HEK293 (cell line): ENCODE data around the gene CD300LG.
A peak's percentile ranks its signal among the peaks of the same experiment; 100 is the strongest.

Experiments
- CTCF ChIA-PET: fragments of 350-600 bp; formaldehyde crosslinking; extraction: SDS; loops from one replicate; lab custom pipeline; 2021; ENCODE audit warnings: antibody characterized with exemption; lab: Yijun Ruan, JAX
- POLR2A ChIA-PET: fragments of 300-600 bp; formaldehyde crosslinking; extraction: SDS; loops from one replicate; lab custom pipeline; 2020; ENCODE audit warnings: antibody characterized with exemption, inconsistent platforms; lab: Yijun Ruan, JAX
- H3K27ac ChIP-seq: fragments of 200-500 bp; sonication (Bioruptor generic); 2 replicates; pipeline ENCODE4 v1.5.1; 2014; ENCODE audit warnings: low read depth, low read length, control low read depth, inconsistent platforms; ENCODE audit errors: extremely low read depth
- H3K36me3 ChIP-seq, 2 experiments: fragments of 200-500 bp in 1 of 2; sonication (Bioruptor generic) in 1 of 2; 1 replicate in 1 of 2; 2 replicates in 1 of 2; pipeline ENCODE4 v1.5.1; 2014 to 2017; ENCODE audit warnings: inconsistent platforms in 2 of 2, low read length in 2 of 2; ENCODE audit not compliant: control insufficient read depth in 2 of 2, insufficient read depth in 1 of 2
- H3K4me1 ChIP-seq: fragments of 200-500 bp; sonication (Bioruptor generic); 2 replicates; pipeline ENCODE4 v1.5.1; 2014; ENCODE audit warnings: mild to moderate bottlenecking, low read length, inconsistent platforms; ENCODE audit not compliant: control insufficient read depth, insufficient read depth
- H3K4me3 ChIP-seq: 2 replicates; pipeline ENCODE4 v1.5.1; 2011; ENCODE audit warnings: low read depth, mild to moderate bottlenecking, control low read depth, low read length, moderate library complexity
- H3K9me3 ChIP-seq: fragments of 200-500 bp; sonication (Bioruptor generic); 2 replicates; pipeline ENCODE4 v1.5.1; 2014; ENCODE audit warnings: low read depth, low read length, inconsistent platforms; ENCODE audit not compliant: control insufficient read depth, insufficient read depth
- EGR2 ChIP-seq: fragments of 450-650 bp; formaldehyde crosslinking; IDR thresholded peaks from 2 replicates; pipeline ENCODE4 v1.5.1; 2016; ENCODE audit warnings: low read depth, missing biosample characterization, missing genetic modification characterization
- ELK4 ChIP-seq: IDR thresholded peaks from 2 replicates; pipeline ENCODE4 v1.6.1; 2011; ENCODE audit warnings: mild to moderate bottlenecking, low read depth, low read length, borderline replicate concordance
- KLF10 ChIP-seq: fragments of 450-650 bp; IDR thresholded peaks from 2 replicates; pipeline ENCODE4 v1.5.1; 2018; ENCODE audit warnings: missing biosample characterization, mild to moderate bottlenecking, missing genetic modification characterization
- KLF17 ChIP-seq: fragments of 450-650 bp; formaldehyde crosslinking; IDR thresholded peaks from 2 replicates; pipeline ENCODE4 v1.5.1; 2016; ENCODE audit warnings: missing biosample characterization, missing genetic modification characterization
- OSR2 ChIP-seq: fragments of 450-650 bp; formaldehyde crosslinking; IDR thresholded peaks from 2 replicates; pipeline ENCODE4 v1.5.1; 2016; ENCODE audit warnings: missing biosample characterization, missing genetic modification characterization
- TSHZ1 ChIP-seq: fragments of 450-650 bp; formaldehyde crosslinking; IDR thresholded peaks from 2 replicates; pipeline ENCODE4 v1.5.1; 2016; ENCODE audit warnings: missing biosample characterization, missing genetic modification characterization, borderline replicate concordance
- YY1 ChIP-seq: fragments of 450-650 bp; formaldehyde crosslinking; IDR thresholded peaks from 2 replicates; pipeline ENCODE4 v1.5.1; 2018; ENCODE audit warnings: missing biosample characterization, missing genetic modification characterization
- ZBTB11 ChIP-seq: fragments of 450-650 bp; formaldehyde crosslinking; conservative IDR thresholded peaks from 2 replicates; pipeline ENCODE4 v1.5.1; 2016; ENCODE audit warnings: low read depth, missing biosample characterization, missing genetic modification characterization
- ZBTB17 ChIP-seq: fragments of 450-650 bp; formaldehyde crosslinking; IDR thresholded peaks from 2 replicates; pipeline ENCODE4 v1.5.1; 2016; ENCODE audit warnings: missing biosample characterization, missing genetic modification characterization
- ZBTB8A ChIP-seq: fragments of 450-650 bp; formaldehyde crosslinking; IDR thresholded peaks from 2 replicates; pipeline ENCODE4 v1.5.1; 2016; ENCODE audit warnings: missing biosample characterization, missing genetic modification characterization
- ZFP41 ChIP-seq: fragments of 450-650 bp; formaldehyde crosslinking; IDR thresholded peaks from 2 replicates; pipeline ENCODE4 v1.5.1; 2016; ENCODE audit warnings: missing biosample characterization, missing genetic modification characterization, borderline replicate concordance
- ZNF223 ChIP-seq: fragments of 450-650 bp; formaldehyde crosslinking; IDR thresholded peaks from 2 replicates; pipeline ENCODE4 v1.5.1; 2016; ENCODE audit warnings: missing biosample characterization, missing genetic modification characterization
- ZNF239 ChIP-seq: fragments of 450-650 bp; formaldehyde crosslinking; IDR thresholded peaks from 2 replicates; pipeline ENCODE4 v1.5.1; 2016; ENCODE audit warnings: missing biosample characterization, missing genetic modification characterization
- ZNF248 ChIP-seq: fragments of 450-650 bp; formaldehyde crosslinking; IDR thresholded peaks from 2 replicates; pipeline ENCODE4 v1.5.1; 2017; ENCODE audit warnings: missing biosample characterization, missing genetic modification characterization
- ZNF416 ChIP-seq: fragments of 450-650 bp; formaldehyde crosslinking; IDR thresholded peaks from 2 replicates; pipeline ENCODE4 v1.5.1; 2016; ENCODE audit warnings: missing biosample characterization, missing genetic modification characterization
- ZNF544 ChIP-seq: fragments of 450-650 bp; formaldehyde crosslinking; IDR thresholded peaks from 2 replicates; pipeline ENCODE4 v1.5.0; 2017; ENCODE audit warnings: missing biosample characterization, missing genetic modification characterization
- ZNF549 ChIP-seq: fragments of 450-650 bp; IDR thresholded peaks from 2 replicates; pipeline ENCODE4 v1.5.1; 2018; ENCODE audit warnings: missing biosample characterization, missing genetic modification characterization, mild to moderate bottlenecking, inconsistent platforms, moderate library complexity
- ZNF580 ChIP-seq: fragments of 450-650 bp; formaldehyde crosslinking; IDR thresholded peaks from 2 replicates; pipeline ENCODE4 v1.5.1; 2016; ENCODE audit warnings: missing biosample characterization, missing genetic modification characterization
- ZNF596 ChIP-seq: fragments of 450-650 bp; IDR thresholded peaks from 2 replicates; pipeline ENCODE4 v1.5.0; 2018; ENCODE audit warnings: missing biosample characterization, mild to moderate bottlenecking, missing genetic modification characterization, moderate library complexity
- ZNF621 ChIP-seq: fragments of 450-650 bp; formaldehyde crosslinking; IDR thresholded peaks from 2 replicates; pipeline ENCODE4 v1.5.1; 2017; ENCODE audit warnings: missing biosample characterization, missing genetic modification characterization
- ZNF629 ChIP-seq: fragments of 450-650 bp; formaldehyde crosslinking; IDR thresholded peaks from 2 replicates; pipeline ENCODE4 v1.5.1; 2017; ENCODE audit warnings: missing biosample characterization, missing genetic modification characterization
- ZNF639 ChIP-seq: fragments of 450-650 bp; formaldehyde crosslinking; IDR thresholded peaks from 2 replicates; pipeline ENCODE4 v1.5.1; 2016; ENCODE audit warnings: missing biosample characterization, missing genetic modification characterization
- ZNF654 ChIP-seq: fragments of 450-650 bp; formaldehyde crosslinking; IDR thresholded peaks from 2 replicates; pipeline ENCODE4 v1.5.1; 2016; ENCODE audit warnings: low read depth, missing biosample characterization, missing genetic modification characterization
- ZNF830 ChIP-seq: fragments of 450-650 bp; IDR thresholded peaks from 2 replicates; pipeline ENCODE4 v1.5.0; 2018; ENCODE audit warnings: missing biosample characterization, missing genetic modification characterization, low read depth, mild to moderate bottlenecking, moderate library complexity
- ZSCAN23 ChIP-seq: fragments of 450-650 bp; formaldehyde crosslinking; IDR thresholded peaks from 2 replicates; pipeline ENCODE4 v1.5.1; 2016; ENCODE audit warnings: missing biosample characterization, missing genetic modification characterization

The CD300LG gene

GRCh38 chr17:43905985-43906852, 59.2 kb downstream of the CD300LG start (continued):
- TF ChIP-seq ZSCAN23 (tag by site-specific recombination): no peak
- TF ChIP-seq ZBTB8A (tag by site-specific recombination): peak; percentile 59
- no peak for TF ChIP-seq YY1 (tag by site-specific recombination)
- TF ChIP-seq ZNF549 (tag by site-specific recombination): no peak
- TF ChIP-seq ZNF639 (tag by site-specific recombination): peak; percentile 83
- no peak for TF ChIP-seq EGR2
- peak; percentile 96 for TF ChIP-seq ZBTB17
- no peak for TF ChIP-seq ZNF223
- TF ChIP-seq KLF10 (tag by site-specific recombination): peak; percentile 85
- peak; percentile 64 for TF ChIP-seq KLF17 (tag by site-specific recombination)
- TF ChIP-seq ZNF580 (tag by site-specific recombination): no peak
- TF ChIP-seq ZNF416 (tag by site-specific recombination): no peak
- TF ChIP-seq ELK4: no peak
- no peak for TF ChIP-seq ZNF621 (tag by site-specific recombination)
- TF ChIP-seq TSHZ1 (tag by site-specific recombination): no peak
- TF ChIP-seq ZNF248 (tag by site-specific recombination): no peak
- no peak for TF ChIP-seq ZNF654 (tag by site-specific recombination)
- TF ChIP-seq ZFP41 (tag by site-specific recombination): no peak
- no peak for TF ChIP-seq OSR2 (tag by site-specific recombination)
- TF ChIP-seq, all 188 proteins: peak for 50

GRCh38 chr17:43906951-43907424, 60.0 kb downstream of the CD300LG start:
- H3K4me1 ChIP-seq: peaks cover 12% of the 10 kb centered on the region; the same call in 1 of the 2 replicates
- H3K27ac ChIP-seq: peak overlapping the region; percentile 51; the same call in 1 of the 2 replicates
- H3K36me3 ChIP-seq: no peaks in the 10 kb centered on the region
- ChIA-PET POLR2A (interaction anchor here (1.2 kb wide), 2 partner anchors 9 to 19 kb away, joined by 3 to 4 read pairs; no protein-coding TSS in a partner anchor), CTCF (interaction anchor here (0.6 to 5.6 kb wide), 11 partner anchors 12 to 209 kb away, joined by 3 to 50 read pairs (median 4); partner anchors contain the start of gene PPY)
- no peaks in the 10 kb centered on the region for H3K9me3 ChIP-seq
- H3K4me3 ChIP-seq: peak overlapping the region; percentile 47
- TF ChIP-seq ZNF629 (tag by site-specific recombination) (peak; percentile 40; the same call in 1 of the 2 replicates), ZNF239 (no peak), ZNF596 (no peak), ZNF544 (tag by site-specific recombination) (no peak), ZBTB11 (tag by site-specific recombination) (peak; percentile 58; the same call in 1 of the 2 replicates), ZNF830 (no peak)
